ENCODE results near the gene NEBL.

The NEBL gene

GRCh38 chr10:20858292-20859124 lies 38.6 kb downstream of the NEBL start:
- no peak for DNase-seq

GRCh38 chr10:20856484-20856883 lies 40.6 kb downstream of the NEBL start:
- no peak for DNase-seq

GRCh38 chr10:20855398-20856038 lies 41.6 kb downstream of the NEBL start:
- DNase-seq = no peak

GRCh38 chr10:20853276-20853675 lies 43.8 kb downstream of the NEBL start:
- no peak for DNase-seq

- no peak for DNase-seq
Measured at GRCh38 chr10:20852303-20852702, 44.8 kb downstream of the NEBL start.

- no peak for DNase-seq
Measured at GRCh38 chr10:20847512-20847911, 49.6 kb downstream of the NEBL start.

- DNase-seq = no peak
Measured at GRCh38 chr10:20846263-20846662, 50.8 kb downstream of the NEBL start.

- DNase-seq = no peak
Measured at GRCh38 chr10:20841419-20841818, 55.7 kb downstream of the NEBL start.

- DNase-seq = no peak
Measured at GRCh38 chr10:20839910-20840309, 57.2 kb downstream of the NEBL start.

- no peak for DNase-seq
Measured at GRCh38 chr10:20839141-20839540, 58.0 kb downstream of the NEBL start.

GRCh38 chr10:20836401-20836800 lies 60.7 kb downstream of the NEBL start:
- DNase-seq = no peak

- DNase-seq = no peak
Measured at GRCh38 chr10:20835335-20835734, 61.8 kb downstream of the NEBL start.

GRCh38 chr10:20834825-20835224 lies 62.3 kb downstream of the NEBL start:
- DNase-seq = no peak

GRCh38 chr10:20822825-20823224 lies 74.3 kb downstream of the NEBL start:
- DNase-seq = no peak

GRCh38 chr10:20817646-20818045 lies 79.5 kb downstream of the NEBL start:
- no peak for DNase-seq

- DNase-seq = no peak
Measured at GRCh38 chr10:20817116-20817515, 80.0 kb downstream of the NEBL start.

- no peak for DNase-seq
Measured at GRCh38 chr10:20814116-20814515, 83.0 kb downstream of the NEBL start.

GRCh38 chr10:20811131-20811530 lies 86.0 kb downstream of the NEBL start:
- DNase-seq = no peak

- no peak for DNase-seq
Measured at GRCh38 chr10:20809631-20810030, 87.5 kb downstream of the NEBL start.

- no peak for DNase-seq
Measured at GRCh38 chr10:20806487-20806886, 90.6 kb downstream of the NEBL start.

GRCh38 chr10:20797290-20797689 lies 99.8 kb downstream of the NEBL start:
- no peak for DNase-seq

GRCh38 chr10:20795391-20795790 lies 101.7 kb downstream of the NEBL start:
- DNase-seq = no peak

- DNase-seq = no peak
Measured at GRCh38 chr10:20785174-20785573, 111.9 kb downstream of the NEBL start.

GRCh38 chr10:20778008-20778757 lies 118.9 kb downstream of the NEBL start:
- DNase-seq = no peak

Data from activated T-cell treated with anti-CD3 and anti-CD28 coated beads, Interleukin-2, amount 50 U/mL, for 1 hour (primary cell).